HG03469 (cell line): Measurements from ENCODE around the gene LGALS3BP.
A peak's percentile ranks its signal among the peaks of the same experiment; 100 is the strongest.

Source experiments
- ATAC-seq: cut with Tn5 transposase; IDR thresholded peaks from one replicate; pipeline ENCODE4 v1.9.1; 2021; ENCODE audit warnings: mild to moderate bottlenecking, moderate library complexity, moderate number of reproducible peaks; ENCODE audit not compliant: unreplicated experiment

LGALS3BP gene

GRCh38 chr17:79014158-79014758, 34.5 kb upstream of the LGALS3BP start:
- ATAC-seq = no peak

GRCh38 chr17:79012563-79013134, 32.9 kb upstream of the LGALS3BP start:
- no peak for ATAC-seq

GRCh38 chr17:79011451-79012147, 31.9 kb upstream of the LGALS3BP start:
- ATAC-seq = no peak

DNA sequence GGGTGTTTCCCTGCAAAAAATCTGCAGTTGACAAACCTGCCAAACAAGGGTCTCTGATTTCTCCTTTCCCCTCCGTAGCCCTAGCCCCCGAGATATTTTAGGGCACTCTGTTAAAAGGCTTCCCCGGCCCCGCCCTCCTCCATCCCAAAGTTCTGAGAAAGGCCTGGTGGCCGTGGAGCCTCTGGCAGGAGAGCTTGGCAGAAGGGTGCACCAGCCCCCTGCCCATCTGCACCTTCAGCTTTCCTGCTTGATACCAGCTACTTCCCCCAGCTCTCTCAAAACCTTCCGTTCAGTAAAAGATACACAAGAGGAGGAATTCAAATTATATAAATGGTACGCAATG, 30.6 kb upstream of the LGALS3BP start:
- ATAC-seq = no peak

DNA sequence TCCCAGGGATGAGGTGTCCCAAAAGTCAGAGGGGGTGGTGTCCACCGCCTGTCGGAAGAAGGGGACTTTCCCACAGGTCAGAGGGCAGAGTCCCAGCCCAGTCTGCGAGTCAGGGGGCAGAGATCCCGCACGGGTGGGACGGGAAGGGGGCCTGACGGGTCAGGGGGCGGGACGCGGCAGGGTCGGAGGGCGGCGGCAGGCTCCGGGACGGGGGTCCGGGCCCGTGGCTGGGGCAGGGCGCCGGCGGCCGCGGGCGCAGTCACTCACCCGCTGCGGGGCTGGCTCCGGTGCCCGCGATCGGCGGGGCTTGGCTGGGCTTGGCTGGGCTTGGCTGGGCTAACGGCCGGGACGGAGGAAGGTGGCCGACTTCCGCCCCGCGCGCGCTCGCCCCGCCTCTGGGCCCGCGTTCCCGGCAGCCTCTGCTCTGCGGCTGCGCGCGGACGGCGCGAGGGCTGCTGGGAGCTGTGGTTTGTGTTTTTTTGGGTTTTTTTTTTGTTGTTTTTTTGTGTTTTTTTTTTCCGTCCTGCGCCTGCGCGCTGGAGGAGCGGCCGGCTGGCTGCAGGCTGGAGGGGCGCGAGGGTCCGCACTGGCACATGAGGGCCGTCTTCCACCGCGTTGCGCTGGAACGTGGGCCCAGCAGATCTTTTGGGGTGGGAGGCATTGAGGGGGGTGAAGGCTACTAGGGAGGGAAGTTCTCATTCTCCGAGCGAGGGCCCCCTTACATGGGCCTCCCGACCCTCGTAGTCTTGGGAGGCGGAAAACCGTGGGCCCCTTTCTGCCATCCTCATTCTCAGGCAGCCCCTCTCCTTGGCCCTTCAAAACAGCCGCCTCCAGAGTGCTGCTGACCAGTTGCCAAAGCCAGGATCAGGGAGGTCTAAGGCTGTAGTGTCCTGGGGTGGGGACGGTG, 29.9 kb upstream of the LGALS3BP start, which contains the start of gene CANT1:
Gene CANT1 (minus strand): TSS at position 368 of the 907 bp plus-strand sequence. CDS start 12,142 bp downstream, outside the sequence.
- ATAC-seq = peak; percentile 66

GRCh38 chr17:79008666-79009387, 29.1 kb upstream of the LGALS3BP start:
- ATAC-seq = no peak

DNA sequence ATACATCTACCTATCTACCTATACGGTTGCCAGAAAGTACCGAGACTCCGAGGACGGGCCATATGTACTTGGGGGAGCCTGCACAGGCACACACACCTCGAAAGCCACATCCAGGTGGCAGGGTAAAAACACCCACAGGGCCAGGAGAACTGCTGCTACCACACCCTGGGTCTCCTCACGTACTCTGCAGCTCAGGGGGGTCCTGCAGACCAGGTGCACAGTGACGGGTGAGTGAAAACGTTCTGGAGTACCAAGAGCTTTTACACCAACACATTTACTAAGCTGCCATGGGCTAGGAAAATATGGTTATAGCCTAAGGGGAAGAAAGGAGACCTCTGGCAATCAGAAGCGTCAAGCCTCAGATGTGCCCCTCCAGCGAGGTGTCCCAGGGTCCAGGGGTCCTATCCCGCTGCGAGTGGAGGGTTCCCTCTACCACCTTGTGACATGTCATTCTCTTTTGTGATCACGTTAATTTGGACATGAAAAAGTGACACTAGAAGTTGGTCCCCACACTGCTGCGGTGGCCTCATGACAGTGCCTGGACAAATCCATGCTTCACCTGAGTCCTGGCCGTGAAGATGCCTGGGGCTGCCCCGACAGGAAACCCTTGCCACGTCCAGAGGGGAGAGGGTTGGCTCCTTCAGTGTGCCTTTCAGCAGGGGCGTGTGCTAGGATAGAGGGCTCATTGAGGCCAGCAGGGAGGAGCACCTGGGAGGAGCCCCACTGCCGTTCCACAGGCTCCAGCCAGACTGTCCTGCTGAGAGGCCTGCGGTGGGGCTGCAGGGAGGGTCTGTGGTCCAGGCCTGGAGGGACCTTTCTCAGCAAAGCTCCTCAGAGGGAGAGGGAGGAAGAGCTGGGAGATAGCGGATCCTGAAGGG, 28.0 kb upstream of the LGALS3BP start:
- ATAC-seq = no peak

DNA sequence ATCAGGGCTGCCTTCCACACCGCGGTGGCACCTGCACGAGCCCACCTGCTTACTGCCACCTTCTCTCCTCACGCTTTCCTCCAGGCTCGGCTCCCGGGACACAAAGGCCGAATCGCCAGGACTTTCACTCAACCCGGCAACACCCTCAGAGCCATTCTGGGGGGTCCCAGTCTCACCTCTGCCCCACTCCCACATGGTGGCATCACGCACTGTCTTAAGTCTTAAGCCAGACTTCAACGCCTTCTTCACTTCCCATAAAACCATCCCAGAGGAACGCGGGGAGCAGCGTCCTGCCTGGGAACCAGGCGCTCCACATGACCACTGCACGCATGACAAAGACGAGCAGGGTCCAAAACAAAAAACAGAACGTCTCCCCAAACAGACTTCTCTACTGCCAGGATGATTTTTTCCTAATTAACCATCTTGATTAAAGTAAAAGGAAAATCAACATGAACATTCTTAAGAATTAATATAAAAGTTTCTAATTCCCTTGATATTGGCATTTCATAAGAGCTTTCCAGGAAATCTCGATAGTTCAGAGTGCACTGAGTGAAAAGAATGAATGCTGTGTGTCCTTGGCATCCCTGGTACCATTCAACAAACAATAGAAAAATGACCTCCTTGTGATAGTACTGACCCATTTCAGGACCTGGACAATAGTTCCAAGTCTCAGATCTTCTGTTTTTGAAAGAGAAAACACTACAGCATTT, 27.2 kb upstream of the LGALS3BP start:
- ATAC-seq = no peak

GRCh38 chr17:79006046-79006445, 26.3 kb upstream of the LGALS3BP start:
- ATAC-seq = no peak

- ATAC-seq = no peak
Observed at GRCh38 chr17:79005063-79005861, 25.5 kb upstream of the LGALS3BP start.

DNA sequence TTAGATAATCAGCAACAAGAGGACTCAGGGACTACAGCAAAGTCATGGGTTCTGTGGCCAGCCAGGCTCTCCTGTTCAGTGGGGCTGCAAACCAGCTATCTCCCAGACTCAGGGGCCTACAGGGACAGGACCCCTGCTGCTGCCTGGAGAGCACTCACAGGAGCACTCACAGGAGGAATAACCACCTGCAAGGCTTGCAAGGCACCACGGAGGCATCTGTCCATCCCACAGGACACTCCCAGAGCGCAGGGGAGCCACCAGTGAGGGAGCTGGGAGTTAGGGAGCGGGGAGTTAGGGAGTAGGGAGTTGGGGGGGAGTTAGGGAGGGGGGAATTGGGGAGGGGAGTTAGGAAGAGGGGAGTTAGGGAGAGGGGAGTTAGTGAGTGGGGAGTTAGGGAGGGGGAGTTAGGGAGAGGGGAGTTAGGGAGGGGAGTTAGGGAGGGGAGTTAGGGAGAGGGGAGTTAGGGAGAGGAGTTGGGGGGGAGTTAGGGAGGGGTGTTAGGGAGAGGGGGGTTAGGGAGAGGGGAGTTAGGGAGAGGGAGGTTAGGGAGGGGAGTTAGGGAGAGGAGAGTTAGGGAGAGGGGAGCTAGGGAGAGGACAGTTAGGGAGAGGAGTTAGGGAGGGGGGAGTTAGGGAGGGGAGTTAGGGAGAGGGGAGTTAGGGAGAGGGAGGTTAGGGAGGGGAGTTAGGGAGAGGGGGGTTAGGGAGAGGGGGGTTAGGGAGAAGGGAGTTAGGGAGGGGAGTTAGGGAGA, 24.1 kb upstream of the LGALS3BP start:
- no peak for ATAC-seq

DNA sequence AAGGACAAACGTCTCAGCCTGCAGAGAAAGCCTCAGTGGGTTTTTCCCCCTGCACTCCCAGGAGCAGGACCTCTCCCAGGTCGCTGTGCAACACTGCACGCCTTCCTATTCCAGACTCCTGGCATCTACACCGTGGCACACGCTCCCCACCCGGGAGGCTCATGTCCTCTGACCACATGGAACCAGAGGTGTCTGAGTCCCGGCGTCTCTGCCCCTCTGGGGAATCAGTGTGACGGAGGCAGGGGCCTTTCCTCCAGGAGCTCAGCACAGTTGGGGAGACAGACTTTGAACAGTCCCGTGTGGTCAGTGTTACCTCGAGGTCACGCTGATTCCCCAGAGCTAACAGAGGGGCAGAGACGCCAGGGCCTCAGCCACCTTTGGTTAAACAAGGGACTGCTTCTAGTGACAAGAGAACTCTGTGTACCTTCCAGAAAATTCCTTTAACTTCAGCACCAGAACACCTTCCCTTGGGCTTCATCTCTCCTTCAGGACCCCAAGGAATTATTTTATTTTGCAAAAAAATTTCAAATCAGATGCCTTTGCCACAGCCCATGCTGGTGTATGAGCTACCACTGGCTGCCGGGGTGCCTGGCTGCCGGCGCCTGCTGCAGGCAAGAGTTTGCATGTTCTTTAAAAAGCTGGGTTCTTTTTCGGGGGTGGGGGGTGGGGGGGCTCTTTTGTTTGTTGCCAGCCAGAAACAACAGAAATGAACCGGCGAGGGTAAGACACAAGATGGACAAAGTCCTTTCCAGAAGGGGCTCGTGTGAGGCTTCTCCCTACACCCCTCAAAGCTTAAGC, 23.3 kb upstream of the LGALS3BP start:
- ATAC-seq = no peak

DNA sequence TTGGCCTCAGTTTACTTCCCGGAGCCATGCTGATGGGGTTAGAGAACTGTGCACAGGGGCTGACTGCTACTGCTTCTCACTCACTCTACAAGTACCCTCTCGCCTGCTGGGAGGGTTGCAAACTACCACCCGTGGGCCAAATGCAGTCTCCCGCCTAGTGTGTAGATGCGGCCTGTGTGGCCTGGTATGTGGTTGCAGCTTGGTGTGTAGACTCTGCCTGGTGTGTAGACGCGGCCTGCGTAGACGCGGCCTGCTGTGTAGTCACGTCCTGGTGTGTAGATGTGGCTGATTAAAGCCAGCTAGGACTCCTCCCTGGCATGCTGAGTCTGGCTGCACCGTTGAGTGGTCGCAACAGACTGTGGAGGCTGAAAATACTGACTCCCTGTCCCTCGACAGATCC, 22.6 kb upstream of the LGALS3BP start:
- ATAC-seq = no peak

GRCh38 chr17:79001190-79002020, 21.7 kb upstream of the LGALS3BP start:
- no peak for ATAC-seq

DNA sequence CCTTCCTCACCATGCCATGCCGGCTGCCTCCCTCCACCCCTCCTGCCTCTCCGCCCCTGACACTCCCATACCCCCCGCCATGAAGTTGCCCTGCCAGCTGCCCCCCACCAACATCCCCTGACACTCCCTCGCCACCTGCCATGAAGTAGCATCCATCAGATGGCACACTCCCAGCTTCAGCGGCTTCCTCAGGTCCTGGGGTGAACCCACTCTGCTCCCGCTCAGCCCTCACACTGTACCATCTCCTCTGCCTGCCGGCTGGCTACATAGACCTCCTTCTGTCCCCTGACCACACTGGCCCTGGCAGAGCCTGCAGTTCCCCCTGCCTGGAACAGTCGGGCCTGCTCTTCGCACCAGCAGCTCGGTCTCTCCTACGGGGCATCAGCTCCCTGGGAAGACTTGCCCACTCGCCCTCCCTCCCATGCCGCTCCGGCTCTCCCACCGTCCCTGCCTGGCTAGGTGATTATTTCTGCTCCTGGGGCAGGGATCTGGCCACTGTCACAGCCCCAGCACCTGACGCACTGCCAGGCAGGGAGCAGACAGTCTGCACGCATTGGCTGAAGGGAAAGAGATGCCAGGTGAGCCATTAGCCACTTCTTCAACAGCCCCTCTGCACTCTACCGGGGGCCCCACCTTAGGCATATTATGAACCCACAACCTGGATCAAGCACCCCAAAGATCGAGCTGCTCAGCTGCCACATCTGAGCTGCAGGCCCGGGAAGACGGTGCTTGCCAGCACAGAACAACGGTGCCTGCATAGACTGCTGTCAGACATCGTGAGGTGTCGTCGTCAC, 20.9 kb upstream of the LGALS3BP start:
- no peak for ATAC-seq
